GM12878 (cell line): Measurements from ENCODE around the gene PRPSAP1. TPM values are rescaled to one million over a fixed set of nuclear protein-coding genes. Genes with fewer than 3 reads are reported as not detected.

ENCODE experiments used
- ASH2L ChIP-seq: fragments of 300-600, 200-600 bp; sonication (generic); IDR thresholded peaks from 2 replicates; pipeline ENCODE4 v1.6.1; 2017; ENCODE audit warnings: low read depth, mild to moderate bottlenecking, borderline replicate concordance
- CBX3 ChIP-seq: fragments of 200-600 bp; sonication (generic); IDR thresholded peaks from 2 replicates; pipeline ENCODE4 v1.6.1; 2016; ENCODE audit warnings: low read depth, borderline replicate concordance
- CHD2 ChIP-seq: IDR thresholded peaks from 2 replicates; pipeline ENCODE4 v1.6.1; 2011; ENCODE audit warnings: low read depth, low read length, improper control_type of control experiment, borderline replicate concordance
- E4F1 ChIP-seq: fragments of 450-650 bp; IDR thresholded peaks from 2 replicates; pipeline ENCODE4 v1.6.1; 2018; ENCODE audit warnings: borderline replicate concordance, mild to moderate bottlenecking; ENCODE audit not compliant: partially characterized antibody
- FOS ChIP-seq: IDR thresholded peaks from 3 replicates; pipeline ENCODE4 v1.6.1; 2011; ENCODE audit warnings: borderline replicate concordance; ENCODE audit not compliant: insufficient read length; ENCODE audit errors: extremely low read depth
- HDGF ChIP-seq: fragments of 450-650 bp; IDR thresholded peaks from 2 replicates; pipeline ENCODE4 v1.6.1; 2016; ENCODE audit warnings: antibody characterized with exemption
- IRF4 ChIP-seq: IDR thresholded peaks from 2 replicates; pipeline ENCODE4 v1.6.1; 2011; ENCODE audit warnings: low read depth, low read length
- JUND ChIP-seq: IDR thresholded peaks from 2 replicates; pipeline ENCODE4 v1.6.1; 2012; ENCODE audit warnings: low read depth, mild to moderate bottlenecking, low read length, improper control_type of control experiment, moderate library complexity
- KLF5 ChIP-seq: fragments of 450-650 bp; IDR thresholded peaks from 2 replicates; pipeline ENCODE4 v1.6.1; 2014; ENCODE audit warnings: mild to moderate bottlenecking; ENCODE audit not compliant: partially characterized antibody
- NFIC ChIP-seq: IDR thresholded peaks from 2 replicates; pipeline ENCODE4 v1.6.1; 2012; ENCODE audit warnings: low read depth, mild to moderate bottlenecking, inconsistent platforms, low read length, moderate library complexity
- PAX8 ChIP-seq: fragments of 450-650 bp; IDR thresholded peaks from 2 replicates; pipeline ENCODE4 v1.6.1; 2017; ENCODE audit warnings: mild to moderate bottlenecking, moderate library complexity
- PML ChIP-seq: IDR thresholded peaks from 2 replicates; pipeline ENCODE4 v1.6.1; 2012; ENCODE audit warnings: low read length, inconsistent platforms
- POLR2AphosphoS5 ChIP-seq: IDR thresholded peaks from 2 replicates; pipeline ENCODE4 v1.6.1; 2011; ENCODE audit warnings: mild to moderate bottlenecking, low read length, inconsistent platforms
- RELB ChIP-seq: fragments of 450-650 bp; IDR thresholded peaks from 2 replicates; pipeline ENCODE4 v1.6.1; 2017; ENCODE audit warnings: low read depth, mild to moderate bottlenecking, moderate library complexity
- SMARCA5 ChIP-seq: fragments of 450-650 bp; IDR thresholded peaks from 2 replicates; pipeline ENCODE4 v1.6.1; 2017; ENCODE audit warnings: mild to moderate bottlenecking
- SREBF1 ChIP-seq: IDR thresholded peaks from 2 replicates; pipeline ENCODE4 v1.6.1; 2012; ENCODE audit warnings: mild to moderate bottlenecking, low read length
- STAT1 ChIP-seq: fragments of 450-650 bp; conservative IDR thresholded peaks from 2 replicates; pipeline ENCODE4 v1.6.1; 2014; ENCODE audit warnings: antibody characterized with exemption, mild to moderate bottlenecking
- TAF1 ChIP-seq: IDR thresholded peaks from 2 replicates; pipeline ENCODE4 v1.6.1; 2011; ENCODE audit warnings: mild to moderate bottlenecking, low read depth, low read length, borderline replicate concordance
- TCF3 ChIP-seq: IDR thresholded peaks from 2 replicates; pipeline ENCODE4 v1.6.1; 2012; ENCODE audit warnings: low read depth, mild to moderate bottlenecking, low read length, borderline replicate concordance; ENCODE audit not compliant: insufficient read depth
- polyA plus RNA-seq, 11 experiments: library from polyadenylated mRNA; depleted of rRNA in 4 of 11; unstranded in 6 of 11; stranded (reverse) in 5 of 11; fragments of >200 nt; fragmentation: Nextera tagmentation in 4 of 11; fragmentation: Illumina TruSeq in 1 of 11; extraction: Ambion mirVana in 4 of 11; extraction: Trizol in 1 of 11; gene quantifications; 1 replicate in 1 of 11; 2 replicates in 10 of 11; pipeline versions ENCODE4 v1.2.1 to v1.2.3, GENCODE V29; 2011 to 2016; ENCODE audit warnings: inconsistent platforms in 2 of 11, missing spikeins in 2 of 11, low read depth in 1 of 11
- total RNA-seq, 4 experiments: library from RNA; depleted of rRNA in 3 of 4; stranded (reverse); fragments of >200 nt in 3 of 4; fragmentation: Illumina TruSeq in 1 of 4; extraction: Trizol in 1 of 4; gene quantifications; 2 replicates each; pipeline versions ENCODE4 v1.2.1 to v1.2.3, GENCODE V29; 2013 to 2021
- TF ChIP-seq, protein P1 (sequence below): fragments of 450-650 bp; formaldehyde crosslinking; IDR thresholded peaks from 2 replicates; pipeline ENCODE4 v1.4.0; 2022; ENCODE audit warnings: mild to moderate bottlenecking, moderate library complexity
- TF ChIP-seq, protein P2 (sequence below): fragments of 450-650 bp; conservative IDR thresholded peaks from 2 replicates; pipeline ENCODE4 v1.6.1; 2017; ENCODE audit warnings: mild to moderate bottlenecking, moderate library complexity

Gene PRPSAP1
- total and polyA plus RNA-seq, 10 of the 15 experiments (the other 5 are each of a cell fraction or from before 2014, with no cell fraction given): 15.8 to 84.2 (median 44.2) TPM

GRCh38 chr17:76271669-76272540 lies 81.8 kb downstream of the PRPSAP1 start (continued):
- TF ChIP-seq, protein P1, sequence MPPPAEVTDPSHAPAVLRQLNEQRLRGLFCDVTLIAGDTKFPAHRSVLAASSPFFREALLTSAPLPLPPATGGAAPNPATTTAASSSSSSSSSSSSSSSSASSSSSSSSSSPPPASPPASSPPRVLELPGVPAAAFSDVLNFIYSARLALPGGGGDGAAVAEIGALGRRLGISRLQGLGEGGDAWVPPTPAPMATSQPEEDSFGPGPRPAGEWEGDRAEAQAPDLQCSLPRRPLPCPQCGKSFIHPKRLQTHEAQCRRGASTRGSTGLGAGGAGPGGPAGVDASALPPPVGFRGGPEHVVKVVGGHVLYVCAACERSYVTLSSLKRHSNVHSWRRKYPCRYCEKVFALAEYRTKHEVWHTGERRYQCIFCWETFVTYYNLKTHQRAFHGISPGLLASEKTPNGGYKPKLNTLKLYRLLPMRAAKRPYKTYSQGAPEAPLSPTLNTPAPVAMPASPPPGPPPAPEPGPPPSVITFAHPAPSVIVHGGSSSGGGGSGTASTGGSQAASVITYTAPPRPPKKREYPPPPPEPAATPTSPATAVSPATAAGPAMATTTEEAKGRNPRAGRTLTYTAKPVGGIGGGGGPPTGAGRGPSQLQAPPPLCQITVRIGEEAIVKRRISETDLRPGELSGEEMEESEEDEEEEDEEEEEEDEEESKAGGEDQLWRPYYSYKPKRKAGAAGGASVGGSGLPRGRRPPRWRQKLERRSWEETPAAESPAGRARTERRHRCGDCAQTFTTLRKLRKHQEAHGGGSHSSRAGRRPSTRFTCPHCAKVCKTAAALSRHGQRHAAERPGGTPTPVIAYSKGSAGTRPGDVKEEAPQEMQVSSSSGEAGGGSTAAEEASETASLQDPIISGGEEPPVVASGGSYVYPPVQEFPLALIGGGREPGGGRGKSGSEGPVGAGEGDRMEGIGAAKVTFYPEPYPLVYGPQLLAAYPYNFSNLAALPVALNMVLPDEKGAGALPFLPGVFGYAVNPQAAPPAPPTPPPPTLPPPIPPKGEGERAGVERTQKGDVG (CRISPR knock-in tag): 0 out of 2 replicates have a peak, but pooled peaks have one; percentile 28
- peak; percentile 91 for TF ChIP-seq TAF1
- TF ChIP-seq POLR2AphosphoS5: peak; percentile 92
- no peak for TF ChIP-seq PAX8
- TF ChIP-seq, protein P2, sequence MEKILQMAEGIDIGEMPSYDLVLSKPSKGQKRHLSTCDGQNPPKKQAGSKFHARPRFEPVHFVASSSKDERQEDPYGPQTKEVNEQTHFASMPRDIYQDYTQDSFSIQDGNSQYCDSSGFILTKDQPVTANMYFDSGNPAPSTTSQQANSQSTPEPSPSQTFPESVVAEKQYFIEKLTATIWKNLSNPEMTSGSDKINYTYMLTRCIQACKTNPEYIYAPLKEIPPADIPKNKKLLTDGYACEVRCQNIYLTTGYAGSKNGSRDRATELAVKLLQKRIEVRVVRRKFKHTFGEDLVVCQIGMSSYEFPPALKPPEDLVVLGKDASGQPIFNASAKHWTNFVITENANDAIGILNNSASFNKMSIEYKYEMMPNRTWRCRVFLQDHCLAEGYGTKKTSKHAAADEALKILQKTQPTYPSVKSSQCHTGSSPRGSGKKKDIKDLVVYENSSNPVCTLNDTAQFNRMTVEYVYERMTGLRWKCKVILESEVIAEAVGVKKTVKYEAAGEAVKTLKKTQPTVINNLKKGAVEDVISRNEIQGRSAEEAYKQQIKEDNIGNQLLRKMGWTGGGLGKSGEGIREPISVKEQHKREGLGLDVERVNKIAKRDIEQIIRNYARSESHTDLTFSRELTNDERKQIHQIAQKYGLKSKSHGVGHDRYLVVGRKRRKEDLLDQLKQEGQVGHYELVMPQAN: peak; percentile 34; the same call in 1 of the 2 replicates
- peak; percentile 15 for TF ChIP-seq E4F1
- peak; percentile 90 for TF ChIP-seq CHD2
- TF ChIP-seq STAT1: no peak
- peak; percentile 20 for TF ChIP-seq KLF5
- TF ChIP-seq FOS: no peak
- no peak for TF ChIP-seq ASH2L
- peak; percentile 86 for TF ChIP-seq SMARCA5
- TF ChIP-seq NFIC: no peak
- peak; percentile 96 for TF ChIP-seq TCF3
- TF ChIP-seq HDGF: peak; percentile 56; the same call in 1 of the 2 replicates
- no peak for TF ChIP-seq SREBF1
- no peak; the same call in 1 of the 2 replicates for TF ChIP-seq RELB
- no peak for TF ChIP-seq IRF4
- TF ChIP-seq JUND: no peak
- no peak for TF ChIP-seq PML
- TF ChIP-seq CBX3: no peak
